ENCODE results near the gene TFG. TPM values are rescaled to one million over a fixed set of nuclear protein-coding genes. Genes with fewer than 3 reads are reported as not detected.

Gene TFG
- total RNA-seq (2022; extraction: Qiagen RNA extraction; ENCODE audit: low read depth) = 139 to 157 TPM (median 151 TPM) in 5 replicates

DNA sequence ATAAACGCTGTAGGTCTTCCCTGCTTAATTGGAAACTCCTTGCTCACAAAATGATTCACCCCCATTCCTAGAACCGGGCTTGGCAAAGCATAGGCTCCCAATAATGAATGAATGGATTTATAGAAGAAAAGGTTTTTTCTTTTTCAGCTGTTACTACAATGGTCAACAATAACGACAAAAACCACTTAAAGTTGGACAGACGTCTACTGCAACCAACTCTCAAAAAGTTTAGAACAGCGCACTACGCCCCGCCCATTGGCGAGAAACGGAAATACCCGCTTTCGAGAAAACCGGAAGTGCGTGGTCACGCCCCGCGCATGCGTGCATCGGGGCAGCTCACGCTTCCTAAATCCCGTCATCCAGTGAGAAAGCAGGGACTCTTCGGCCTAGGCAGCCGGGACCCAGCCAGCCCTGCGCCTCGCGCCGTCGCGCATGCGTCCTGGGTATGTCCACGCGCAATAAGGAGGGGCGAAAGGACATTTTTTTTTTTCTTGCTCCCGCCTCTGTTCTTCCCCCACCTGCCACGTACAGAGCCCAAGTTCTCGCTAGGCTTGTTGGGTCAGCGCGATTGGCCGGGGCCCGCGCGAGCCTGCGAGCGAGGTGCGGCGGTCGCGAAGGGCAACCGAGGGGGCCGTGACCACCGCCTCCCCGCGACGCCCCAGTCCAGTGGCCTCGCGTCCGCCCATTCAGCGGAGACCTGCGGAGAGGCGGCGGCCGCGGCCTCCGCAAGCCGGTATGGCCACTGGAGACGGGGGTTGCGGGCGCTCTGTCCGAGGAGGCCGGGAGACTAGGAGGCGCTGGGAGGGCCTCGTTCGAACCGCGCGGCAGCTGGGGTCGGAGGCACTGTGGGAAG, at the start of gene TFG:
Gene TFG (plus strand): TSS at position 506 of the 853 bp plus-strand sequence. CDS start 4,192 bp downstream, outside the sequence.

Other genes starting within 250 kb of the TFG start
- gene TMEM45A, start 216.9 kb upstream of the TFG start, total RNA-seq (2022; extraction: Qiagen RNA extraction; ENCODE audit: low read depth) = 2.1 to 3.8 TPM (median 2.9 TPM) in 5 replicates
- not detected in 5 replicates for gene ADGRG7, start 99.9 kb upstream of the TFG start, total RNA-seq (2022; extraction: Qiagen RNA extraction; ENCODE audit: low read depth)